Activated CD8-positive, alpha-beta memory T cell treated with anti-CD3 and anti-CD28 coated beads for 1 hour (primary cell): ENCODE measurements around the gene MTCP1.

Source experiments
- DNase-seq, 2 donors: peaks; one replicate each; pipeline ENCODE4 v3.0.0-alpha.2; 2020; ENCODE audit warnings: low read depth in 1 of 2; ENCODE audit errors: extremely low read depth in 1 of 2

Gene MTCP1

DNA sequence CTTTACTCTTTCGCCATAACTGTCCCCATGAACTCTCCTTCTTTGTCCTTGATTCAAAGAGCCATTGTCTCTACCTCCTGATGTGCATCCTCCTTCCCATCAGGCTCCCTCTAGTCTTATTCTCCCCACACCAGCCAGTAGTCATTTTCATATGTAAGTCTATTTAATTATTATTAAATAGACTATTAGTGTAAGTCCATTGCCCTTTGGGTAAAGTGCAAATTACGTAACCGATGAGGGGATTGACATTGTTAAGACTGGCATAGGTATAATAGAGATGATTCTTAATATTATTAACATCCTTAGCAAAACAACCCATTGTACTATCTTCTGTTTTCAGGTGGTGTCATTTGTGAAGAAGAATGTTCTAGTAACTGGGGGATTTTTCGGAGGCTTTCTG lies 16.7 kb downstream of the MTCP1 start:
- no peak for DNase-seq

DNA sequence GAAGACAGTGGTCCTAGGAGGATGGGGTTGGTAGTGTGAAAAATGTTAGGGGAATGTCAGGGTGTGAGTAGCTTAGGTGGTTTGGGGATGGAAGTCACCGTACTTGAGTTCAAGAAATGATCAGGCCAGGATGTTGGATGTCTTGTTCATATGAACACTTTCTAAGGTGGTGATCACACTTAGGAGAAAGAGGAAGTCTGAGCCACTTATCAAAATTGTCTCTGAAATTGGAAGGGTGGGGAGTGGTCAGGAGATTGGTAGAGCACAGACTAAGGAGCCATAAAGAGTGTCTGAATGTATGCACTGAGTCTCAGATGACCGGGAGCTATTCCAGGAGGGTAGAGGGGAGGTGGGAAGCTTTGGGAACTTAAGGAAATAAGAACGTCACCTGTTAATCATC lies 17.3 kb downstream of the MTCP1 start:
- no peak for DNase-seq

- no peak for DNase-seq
These were observed 18.0 kb downstream of the MTCP1 start for GRCh38 chrX:155052738-155053498.

GRCh38 chrX:155048977-155049619 lies 21.8 kb downstream of the MTCP1 start:
- no peak for DNase-seq

GRCh38 chrX:155046811-155047528 lies 24.0 kb downstream of the MTCP1 start:
- no peak for DNase-seq

DNA sequence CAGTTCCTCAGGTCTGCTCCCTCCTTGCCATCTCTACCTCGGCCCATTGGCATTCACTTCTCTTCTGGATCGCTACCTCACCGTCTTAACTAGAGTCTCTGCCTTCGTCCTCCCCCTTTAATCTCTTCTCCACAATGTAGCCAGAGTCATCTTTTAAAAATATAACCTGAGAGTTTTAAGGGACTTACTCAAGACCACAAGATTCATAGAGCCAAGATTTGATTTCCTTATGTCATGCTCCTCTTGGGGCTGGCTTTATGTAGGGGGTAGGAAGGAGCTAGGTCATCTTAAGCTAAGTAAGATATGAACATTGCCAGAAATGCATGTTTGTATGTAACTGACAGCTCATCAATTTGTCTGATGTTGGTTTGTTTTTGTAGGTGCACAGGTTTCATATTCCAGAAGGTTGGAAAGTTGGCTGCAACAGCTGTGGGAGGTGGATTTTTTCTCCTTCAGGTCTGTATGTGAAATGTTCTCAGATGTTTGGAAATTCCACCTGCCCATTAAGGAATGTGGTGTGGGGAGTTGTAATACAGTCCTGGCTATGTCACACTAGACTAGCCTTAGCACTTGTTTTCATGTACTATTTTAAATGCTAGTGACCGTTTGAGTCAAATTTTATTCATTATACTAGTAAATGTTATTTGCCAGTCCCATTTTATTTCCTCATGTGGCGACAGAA lies 24.7 kb downstream of the MTCP1 start:
- no peak for DNase-seq

GRCh38 chrX:155035688-155036087 lies 35.2 kb downstream of the MTCP1 start:
- DNase-seq = no peak

DNA sequence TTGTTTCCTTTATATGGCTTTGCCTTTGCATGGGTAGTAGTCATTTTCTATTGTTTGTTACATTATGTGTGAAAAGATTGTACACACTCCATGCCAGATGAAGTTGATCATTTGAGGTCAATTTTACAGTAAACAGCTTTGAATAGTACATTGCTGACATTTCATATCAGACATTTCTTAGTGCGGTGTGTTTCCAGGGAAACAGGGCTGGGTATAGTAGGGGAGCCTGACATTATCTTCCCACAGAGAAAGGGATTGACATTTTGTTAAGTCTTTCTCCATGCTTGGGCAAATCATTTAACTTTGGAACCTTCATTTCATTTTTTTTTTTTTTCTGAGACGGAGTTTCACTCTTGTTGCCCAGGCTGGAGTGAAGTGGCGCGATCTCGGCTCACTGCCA lies 39.3 kb downstream of the MTCP1 start:
- DNase-seq = no peak

DNA sequence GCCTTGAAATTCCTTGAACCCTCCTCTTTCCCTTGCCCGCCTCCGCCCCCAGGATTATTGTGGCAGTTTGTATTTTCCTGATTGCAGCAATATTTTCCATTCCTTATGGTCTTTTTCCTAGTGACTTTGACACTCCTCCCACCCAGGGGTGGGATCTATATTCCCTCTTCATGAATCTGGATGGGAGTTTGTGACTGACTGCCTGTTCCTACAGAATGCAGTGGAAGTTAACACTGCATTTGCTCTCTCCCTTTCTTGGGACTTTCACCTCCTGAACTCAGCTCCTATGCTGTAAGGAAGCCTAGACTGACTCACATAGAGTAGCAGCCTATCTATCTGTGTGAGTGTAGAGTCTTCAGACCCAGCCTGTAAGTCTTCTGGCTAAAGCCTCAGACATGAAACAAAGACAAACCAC lies 42.1 kb downstream of the MTCP1 start:
- DNase-seq = no peak

DNA sequence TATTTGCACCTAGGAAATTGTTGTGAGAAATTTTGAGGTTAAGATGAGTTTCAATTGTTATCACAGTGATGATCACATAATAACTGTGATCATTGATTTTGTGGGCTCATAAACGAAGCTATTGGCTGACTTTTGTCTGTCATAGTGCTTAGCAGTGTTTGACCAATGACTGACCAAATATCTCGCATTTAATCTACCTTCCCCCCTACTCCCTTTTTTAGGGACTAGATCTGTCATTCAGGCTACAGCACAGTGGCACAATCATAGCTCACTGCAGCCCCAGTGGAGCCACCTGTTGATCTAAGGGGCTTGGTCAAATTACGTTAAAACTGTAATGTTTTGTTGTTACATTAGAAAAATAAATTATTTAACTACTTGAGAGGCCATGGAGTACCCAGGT lies 42.8 kb downstream of the MTCP1 start:
- DNase-seq = no peak

DNA sequence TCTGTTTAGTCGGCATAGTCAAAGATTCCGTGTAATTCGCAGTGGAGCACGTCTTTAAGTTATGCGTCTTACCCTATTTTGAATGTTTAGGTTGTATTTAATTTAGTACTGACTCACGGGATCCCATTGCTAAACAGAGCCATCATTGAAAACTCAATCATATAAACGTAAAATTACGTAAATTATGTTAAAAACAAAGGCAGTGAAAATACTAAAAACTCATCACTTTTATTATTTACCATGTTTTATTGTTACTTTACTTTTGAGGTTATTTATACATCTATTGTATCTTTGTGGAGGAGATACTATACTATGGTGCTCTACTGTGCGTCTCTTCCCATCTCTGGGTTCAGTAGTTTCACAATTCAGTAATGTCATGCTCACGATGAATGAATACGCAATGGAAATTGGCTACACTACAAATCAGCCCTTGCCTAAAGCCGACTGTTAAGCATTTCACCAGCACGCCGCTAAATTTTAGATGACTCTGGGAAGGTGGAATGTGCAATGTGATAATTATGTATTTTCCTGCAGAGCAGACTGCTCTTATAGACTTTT lies 43.3 kb downstream of the MTCP1 start:
- DNase-seq = no peak

- DNase-seq = peak; percentile 85 to 89
These were observed 44.0 kb downstream of the MTCP1 start, which contains the start of gene FUNDC2 for GRCh38 chrX:155026727-155027508. Gene FUNDC2, plus strand, starts transcription at chrX:155026844. Its CDS starts 95 bp downstream, at chrX:155026939.

DNA sequence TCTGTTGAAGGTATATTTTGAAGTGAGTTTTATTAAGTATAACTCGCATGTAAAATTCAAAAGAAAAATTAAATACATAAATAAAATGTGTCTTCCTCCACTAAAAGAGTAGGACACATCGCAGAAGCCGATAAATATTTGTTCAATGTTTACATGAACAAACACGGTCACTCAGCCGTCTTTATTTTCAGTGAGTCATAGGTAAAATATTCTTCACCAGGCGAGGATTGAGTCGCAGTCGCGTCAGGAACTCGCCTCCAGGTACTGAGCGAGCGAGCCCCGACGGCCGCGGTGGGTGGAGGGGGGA lies 44.6 kb downstream of the MTCP1 start:
- no peak for DNase-seq

DNA sequence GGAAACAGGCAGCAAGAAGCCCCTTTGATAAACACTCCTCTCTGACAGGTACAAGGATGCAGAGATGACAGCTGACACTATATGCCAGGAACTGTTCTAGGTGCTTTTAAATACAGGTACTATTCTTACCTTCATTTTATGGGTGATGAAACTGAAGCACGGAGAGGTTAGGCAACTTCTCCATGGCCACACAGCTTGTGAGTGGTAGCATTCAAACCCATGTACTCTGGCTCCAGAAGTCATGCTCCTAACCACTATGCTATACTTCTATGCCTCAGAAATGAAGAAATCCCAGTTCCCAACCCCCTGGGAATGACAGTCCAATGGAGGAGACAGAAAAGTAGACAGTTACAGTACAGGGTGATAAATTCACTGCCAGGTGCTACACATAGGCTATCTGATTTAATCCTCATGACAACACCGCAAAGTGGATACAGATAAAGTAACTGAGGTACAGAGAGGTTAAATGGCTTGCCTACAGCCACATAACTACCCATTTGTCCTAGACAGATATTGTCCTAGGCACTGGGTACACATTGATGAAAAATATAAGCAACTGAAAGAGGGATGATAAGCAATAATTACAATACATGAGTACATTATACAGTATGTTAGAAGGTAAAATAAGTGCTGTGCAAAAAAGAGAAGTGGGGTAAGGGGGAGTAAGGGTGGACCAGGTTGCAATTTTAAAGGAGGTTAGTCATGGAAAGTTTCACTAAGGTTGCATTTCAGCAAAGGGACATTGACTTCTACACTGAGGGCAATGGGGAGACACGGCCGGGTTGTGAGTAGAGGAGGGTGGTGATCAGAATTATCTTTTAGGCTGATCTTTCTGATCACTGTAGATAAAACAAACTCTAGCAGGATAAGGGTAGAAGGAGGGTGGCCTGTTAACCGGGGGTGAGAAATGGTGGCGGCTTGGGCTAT lies 46.8 kb downstream of the MTCP1 start:
- DNase-seq = no peak

GRCh38 chrX:155022585-155022984 lies 48.4 kb downstream of the MTCP1 start, which contains the start of gene F8:
Gene F8, minus strand, starts transcription at chrX:155022723. Its CDS starts 171 bp downstream, at chrX:155022552.
- no peak for DNase-seq

DNA sequence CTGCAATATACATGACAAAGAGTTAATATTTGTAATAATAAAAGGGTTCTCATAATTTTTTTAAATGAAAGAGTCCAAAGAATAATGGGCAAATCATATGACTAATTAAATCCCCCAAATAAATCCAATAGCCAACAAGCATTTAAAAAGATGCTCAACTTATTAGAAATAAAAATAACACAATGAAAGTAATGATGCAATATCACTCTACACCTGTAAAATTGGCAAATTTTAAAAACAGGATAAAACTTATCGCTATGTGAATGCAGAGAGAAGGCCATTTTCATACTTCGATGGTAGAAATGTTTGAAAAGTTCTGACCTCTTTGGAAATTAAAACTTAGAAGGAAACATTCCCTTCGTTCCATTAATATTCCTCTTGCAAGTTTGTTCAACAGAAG lies 50.3 kb downstream of the MTCP1 start:
- DNase-seq = no peak
